Neural crest cell (in vitro differentiated cells): ENCODE data around the gene ZDHHC9. TPM values are rescaled to one million over a fixed set of nuclear protein-coding genes. Genes with fewer than 3 reads are reported as not detected.
"Not testable (repeated sequence)": the region's sequence is repeated elsewhere in the genome, so short reads cannot be mapped to it uniquely, and the experiment has no call there.

ENCODE experiments used
- DNase-seq: peaks from one replicate; pipeline ENCODE4 v3.0.0; 2021; ENCODE audit warnings: low read depth, mixed read lengths, low spot score
- H3K27ac Mint-ChIP-seq: one replicate; pipeline ENCODE4 v1.8.0; 2021; ENCODE audit warnings: mild to moderate bottlenecking, mixed read lengths; ENCODE audit not compliant: unreplicated experiment
- H3K27me3 Mint-ChIP-seq: 2 replicates; pipeline ENCODE4 v1.8.0; 2021; ENCODE audit warnings: low read depth, mild to moderate bottlenecking, mixed read lengths
- H3K36me3 Mint-ChIP-seq: 2 replicates; pipeline ENCODE4 v1.8.0; 2021; ENCODE audit warnings: low read depth, mild to moderate bottlenecking, mixed read lengths
- H3K4me1 Mint-ChIP-seq: 2 replicates; pipeline ENCODE4 v1.8.0; 2021; ENCODE audit warnings: mixed read lengths
- H3K4me3 Mint-ChIP-seq: one replicate; pipeline ENCODE4 v1.8.0; 2021; ENCODE audit warnings: mild to moderate bottlenecking, mixed read lengths
- H3K9me3 Mint-ChIP-seq: 2 replicates; pipeline ENCODE4 v1.8.0; 2021; ENCODE audit warnings: mixed read lengths
- long read RNA-seq: library from polyadenylated mRNA; unstranded; transcript quantifications from one replicate; pipeline ENCODE4 v2.0.0, GENCODE V29; 2020
- total RNA-seq: library from RNA; stranded (reverse); gene quantifications from 2 replicates; pipeline ENCODE4 v1.2.1, GENCODE V29; 2021
- TF ChIP-seq, protein P1 (sequence below): fragments of 200-600 bp; sonication (generic); conservative IDR thresholded peaks from 2 replicates; pipeline ENCODE4 v1.5.0; 2021; ENCODE audit warnings: antibody characterized with exemption, mild to moderate bottlenecking

Gene ZDHHC9
- 25.0 and 27.9 TPM in 2 replicates for total RNA-seq
- long read RNA-seq, full-length matches to known transcripts = 3 of 5 reads
- long read RNA-seq, partial matches to known transcripts = 0 of 5 reads
- long read RNA-seq, other reads (novel, unspliced or antisense) = 2 of 5 reads

DNA sequence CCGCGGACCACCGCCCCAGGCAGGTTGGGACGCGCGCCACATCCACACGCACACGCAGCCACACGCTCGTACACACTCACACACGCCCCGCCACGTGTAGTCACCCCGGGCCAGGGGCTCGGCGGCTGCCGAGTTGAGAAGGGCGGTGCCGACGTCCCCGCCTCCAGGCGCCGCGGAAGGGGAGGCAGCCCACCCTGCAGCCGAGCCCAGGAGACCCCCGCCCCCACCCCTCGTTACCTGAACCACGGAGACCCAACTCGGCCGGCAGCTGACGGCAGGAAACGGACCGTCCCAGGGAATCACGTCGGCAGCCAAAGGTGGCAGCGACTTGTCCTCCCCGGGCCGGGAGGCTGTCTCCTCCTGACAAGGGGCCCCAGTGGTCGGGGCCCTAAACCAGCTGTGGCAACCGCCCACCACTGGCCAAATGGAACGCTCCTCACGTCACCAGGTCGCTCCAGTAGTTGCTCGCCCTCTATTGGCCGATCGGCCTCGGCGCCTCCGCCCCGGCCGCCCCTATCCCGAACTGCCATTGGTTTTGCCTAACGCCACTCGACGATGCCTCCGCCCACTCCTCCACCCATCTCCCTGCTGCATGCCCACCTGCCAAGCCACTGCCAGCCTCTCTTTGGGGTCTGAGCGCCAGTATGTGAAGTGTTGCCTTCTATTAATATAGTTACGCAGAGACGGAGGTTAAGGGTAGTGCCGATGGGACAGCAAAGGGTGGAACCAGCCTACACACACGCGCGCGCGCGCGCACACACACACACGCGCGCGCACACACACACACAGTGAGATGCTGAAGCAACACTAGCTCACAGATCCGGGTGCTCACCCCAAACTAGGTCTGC, at the start of gene ZDHHC9:
TSS of gene ZDHHC9 (minus strand) at position 428 of the 848 bp plus-strand sequence. CDS start 1,941 bp downstream, outside the sequence.
- TF ChIP-seq, protein P1, sequence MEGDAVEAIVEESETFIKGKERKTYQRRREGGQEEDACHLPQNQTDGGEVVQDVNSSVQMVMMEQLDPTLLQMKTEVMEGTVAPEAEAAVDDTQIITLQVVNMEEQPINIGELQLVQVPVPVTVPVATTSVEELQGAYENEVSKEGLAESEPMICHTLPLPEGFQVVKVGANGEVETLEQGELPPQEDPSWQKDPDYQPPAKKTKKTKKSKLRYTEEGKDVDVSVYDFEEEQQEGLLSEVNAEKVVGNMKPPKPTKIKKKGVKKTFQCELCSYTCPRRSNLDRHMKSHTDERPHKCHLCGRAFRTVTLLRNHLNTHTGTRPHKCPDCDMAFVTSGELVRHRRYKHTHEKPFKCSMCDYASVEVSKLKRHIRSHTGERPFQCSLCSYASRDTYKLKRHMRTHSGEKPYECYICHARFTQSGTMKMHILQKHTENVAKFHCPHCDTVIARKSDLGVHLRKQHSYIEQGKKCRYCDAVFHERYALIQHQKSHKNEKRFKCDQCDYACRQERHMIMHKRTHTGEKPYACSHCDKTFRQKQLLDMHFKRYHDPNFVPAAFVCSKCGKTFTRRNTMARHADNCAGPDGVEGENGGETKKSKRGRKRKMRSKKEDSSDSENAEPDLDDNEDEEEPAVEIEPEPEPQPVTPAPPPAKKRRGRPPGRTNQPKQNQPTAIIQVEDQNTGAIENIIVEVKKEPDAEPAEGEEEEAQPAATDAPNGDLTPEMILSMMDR = no peak
- Mint-ChIP-seq H3K4me3 (peak within 1 kb of the TSS; percentile 97), H3K27me3 (peaks cover 20% of the 10 kb centered on the region), H3K27ac (peak within 1 kb of the TSS; percentile 83), H3K9me3 (peaks cover 3% of the 10 kb centered on the region), H3K4me1 (peaks cover 43% of the 10 kb centered on the region), H3K36me3 (peaks cover 16% of the 10 kb centered on the region)
- peak; percentile 81 for DNase-seq

DNA sequence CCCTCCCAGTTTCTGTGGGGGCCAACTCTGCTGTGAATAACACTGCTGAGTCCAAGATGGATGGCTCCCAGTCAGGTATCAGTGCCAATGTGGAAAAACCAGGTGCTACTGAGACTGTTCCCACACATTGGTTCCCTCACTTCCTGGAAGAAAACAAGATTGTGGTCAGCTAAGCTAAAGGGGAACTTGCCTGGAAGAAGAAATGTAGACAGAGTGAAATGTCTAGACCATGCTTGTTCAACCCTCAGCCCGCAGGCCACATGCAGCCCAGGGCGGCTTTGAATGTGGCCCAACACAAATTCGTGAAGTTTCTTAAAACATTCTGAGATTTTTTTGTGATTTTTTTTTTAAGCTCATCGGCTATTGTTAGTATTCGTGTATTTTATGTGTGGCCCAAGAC, 33.7 kb upstream of the ZDHHC9 start:
- no peaks in the 10 kb centered on the region for H3K27me3 Mint-ChIP-seq
- no peaks in the 10 kb centered on the region for H3K36me3 Mint-ChIP-seq
- no peaks in the 10 kb centered on the region for H3K4me1 Mint-ChIP-seq
- TF ChIP-seq, protein P1 = no peak
- peaks cover 8% of the 10 kb centered on the region for H3K9me3 Mint-ChIP-seq
- H3K27ac Mint-ChIP-seq = no peak overlapping the region
- no peak for DNase-seq
- H3K4me3 Mint-ChIP-seq = no peak overlapping the region

DNA sequence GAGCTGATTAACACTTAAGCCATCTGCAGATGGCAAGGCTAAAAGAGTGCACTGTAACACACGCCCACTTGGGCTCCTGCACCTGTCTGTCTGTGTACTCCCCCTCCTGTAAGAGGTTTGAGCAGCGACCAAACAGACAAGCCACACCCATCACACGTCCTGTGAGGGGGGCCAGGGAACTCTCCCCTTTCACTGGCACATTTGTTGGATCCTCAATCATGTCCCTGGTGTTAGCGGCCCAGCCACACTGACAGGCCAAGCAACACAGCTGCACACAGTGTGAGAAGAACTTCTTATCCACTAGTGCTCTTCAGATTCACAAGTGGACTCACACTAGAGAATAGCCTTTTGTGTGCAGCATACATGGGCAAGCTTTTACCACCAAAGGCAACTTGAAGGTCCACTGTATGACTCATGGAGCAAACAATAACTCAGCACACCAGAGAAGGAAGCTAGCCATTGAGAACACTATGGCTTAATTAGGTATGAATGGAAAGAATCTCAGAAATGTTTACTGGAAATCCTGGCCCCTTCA, 33.2 kb upstream of the ZDHHC9 start:
- H3K4me1 Mint-ChIP-seq = no peaks in the 10 kb centered on the region
- TF ChIP-seq, protein P1 = no peak
- DNase-seq = no peak
- H3K4me3 Mint-ChIP-seq = no peak overlapping the region
- H3K36me3 Mint-ChIP-seq = no peaks in the 10 kb centered on the region
- H3K9me3 Mint-ChIP-seq = peaks cover 6% of the 10 kb centered on the region
- H3K27me3 Mint-ChIP-seq = no peaks in the 10 kb centered on the region
- H3K27ac Mint-ChIP-seq = no peak overlapping the region

DNA sequence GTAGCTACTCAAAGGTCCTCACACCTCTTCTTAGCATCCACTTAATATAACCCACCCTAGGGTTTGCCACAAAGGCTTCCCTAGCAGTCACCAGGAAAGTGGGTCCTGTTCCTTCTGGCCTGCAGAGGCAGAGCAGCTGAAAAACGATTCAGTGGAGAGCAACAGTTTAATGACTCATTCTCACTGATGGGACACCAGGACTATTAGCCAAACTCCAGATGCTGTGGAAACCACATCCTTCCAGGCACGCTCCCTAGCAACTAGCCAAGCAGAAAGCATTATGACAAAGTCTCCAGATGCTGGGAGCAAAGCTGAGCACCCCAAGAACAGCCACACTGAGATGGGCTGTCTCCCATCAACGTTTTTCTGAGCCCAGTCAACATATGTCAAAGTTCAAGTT, 32.0 kb upstream of the ZDHHC9 start:
- Mint-ChIP-seq H3K9me3 (peaks cover 6% of the 10 kb centered on the region), H3K36me3 (no peaks in the 10 kb centered on the region), H3K4me1 (no peaks in the 10 kb centered on the region), H3K27ac (no peak overlapping the region), H3K27me3 (no peaks in the 10 kb centered on the region), H3K4me3 (no peak overlapping the region)
- TF ChIP-seq, protein P1 = no peak
- no peak for DNase-seq

DNA sequence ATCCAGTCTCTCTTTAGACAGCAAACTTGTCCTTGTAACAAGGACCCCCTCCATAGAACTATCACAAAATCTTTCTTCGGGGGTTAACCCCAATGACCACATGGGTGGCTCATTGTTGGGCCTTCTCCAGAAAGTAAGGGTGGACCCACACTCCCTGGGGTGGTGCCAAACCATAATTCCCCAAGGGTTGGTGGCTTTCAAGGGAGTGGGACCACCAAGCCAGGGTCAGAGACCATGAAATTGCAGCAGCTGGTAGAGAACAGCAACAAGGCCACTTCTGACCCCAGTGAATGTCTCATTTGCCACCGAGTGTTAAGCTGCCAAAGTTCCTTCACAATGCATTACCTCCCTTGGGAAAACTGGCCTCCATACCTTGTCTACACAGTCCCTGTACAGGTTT, 28.8 kb upstream of the ZDHHC9 start:
- TF ChIP-seq, protein P1 = no peak
- no peak for DNase-seq
- Mint-ChIP-seq H3K36me3 (peaks cover 3% of the 10 kb centered on the region), H3K27me3 (no peaks in the 10 kb centered on the region), H3K4me3 (no peak overlapping the region), H3K9me3 (peaks cover 12% of the 10 kb centered on the region), H3K27ac (no peak overlapping the region), H3K4me1 (no peaks in the 10 kb centered on the region)

DNA sequence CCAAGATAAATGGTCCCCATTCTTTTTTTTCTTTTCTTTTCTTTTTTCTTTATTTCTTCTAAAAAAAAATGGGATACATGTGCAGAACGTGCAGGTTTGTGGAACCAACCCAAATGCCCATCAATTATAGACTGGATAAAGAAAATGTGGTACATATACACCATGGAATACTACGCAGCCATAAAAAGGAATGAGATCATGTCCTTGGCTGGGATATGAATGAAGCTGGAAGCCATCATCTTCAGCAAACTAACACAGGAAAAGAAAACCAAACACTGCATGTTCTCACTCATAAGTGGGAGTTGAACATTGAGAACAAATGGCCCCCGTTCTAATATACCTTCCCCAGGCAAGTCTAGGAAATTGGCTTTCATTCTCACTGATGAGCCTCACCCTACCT, 22.6 kb upstream of the ZDHHC9 start:
- H3K9me3 Mint-ChIP-seq = peaks cover 20% of the 10 kb centered on the region
- not testable (repeated sequence) for H3K27ac Mint-ChIP-seq, H3K4me3 Mint-ChIP-seq, H3K36me3 Mint-ChIP-seq, DNase-seq, H3K4me1 Mint-ChIP-seq, H3K27me3 Mint-ChIP-seq

DNA sequence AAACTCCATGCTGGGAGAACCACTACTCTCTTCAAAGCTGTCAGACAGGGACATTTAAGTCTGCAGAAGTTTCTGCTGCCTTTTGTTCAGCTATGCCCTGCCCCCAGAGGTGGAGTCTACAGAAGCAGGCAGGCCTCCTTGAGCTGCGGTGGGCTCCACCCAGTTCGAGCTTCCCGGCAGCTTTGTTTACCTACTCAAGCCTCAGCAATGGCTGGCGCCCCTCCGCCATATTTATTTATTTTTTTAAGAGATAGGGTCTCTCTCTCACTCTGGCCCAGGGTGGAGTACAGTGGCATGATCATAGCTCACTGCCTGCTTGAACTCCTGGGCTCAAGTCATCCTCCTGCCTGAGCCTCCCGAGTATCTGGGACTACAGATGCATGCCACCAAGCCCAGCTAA, 15.4 kb upstream of the ZDHHC9 start:
- not testable (repeated sequence) for DNase-seq, H3K4me3 Mint-ChIP-seq, H3K9me3 Mint-ChIP-seq, H3K27ac Mint-ChIP-seq, H3K36me3 Mint-ChIP-seq, H3K4me1 Mint-ChIP-seq, H3K27me3 Mint-ChIP-seq

DNA sequence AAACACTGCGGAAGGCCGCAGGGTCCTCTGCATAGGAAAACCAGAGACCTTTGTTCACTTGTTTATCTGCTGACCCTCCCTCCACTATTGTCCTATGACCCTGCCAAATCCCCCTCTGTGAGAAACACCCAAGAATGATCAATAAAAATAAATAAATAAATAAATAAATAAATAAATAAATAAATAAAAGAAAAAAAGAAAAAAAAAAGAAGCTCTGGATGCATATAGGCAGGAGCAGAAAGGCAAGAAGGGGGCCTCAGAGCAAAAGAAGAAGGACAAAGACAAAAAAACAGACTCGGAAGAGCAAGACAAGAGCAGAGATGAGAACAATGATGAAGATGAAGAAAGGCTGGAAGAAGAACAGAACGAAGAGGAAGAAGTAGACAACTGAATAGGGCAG, 8.1 kb upstream of the ZDHHC9 start:
- H3K27ac Mint-ChIP-seq, H3K36me3 Mint-ChIP-seq, H3K9me3 Mint-ChIP-seq, DNase-seq, H3K4me1 Mint-ChIP-seq, H3K4me3 Mint-ChIP-seq: not testable (repeated sequence)
- peaks cover 15% of the 10 kb centered on the region for H3K27me3 Mint-ChIP-seq
